KMS-11 (cell line): ENCODE results near the gene FSIP1.

ENCODE experiments used
- H2AFZ ChIP-seq: fragments of 200-600 bp; sonication (generic); 2 replicates; pipeline ENCODE4 v1.6.1; 2016; ENCODE audit warnings: antibody characterized with exemption, mixed run types, low read depth
- H3K27ac ChIP-seq: fragments of 200-600 bp; sonication (generic); 2 replicates; pipeline ENCODE4 v1.6.1; 2016; ENCODE audit warnings: mild to moderate bottlenecking, mixed run types
- H3K27me3 ChIP-seq: fragments of 200-600 bp; sonication (generic); 2 replicates; pipeline ENCODE4 v1.6.1; 2017; ENCODE audit warnings: mild to moderate bottlenecking, low read depth, mixed run types, moderate library complexity; ENCODE audit not compliant: insufficient read depth
- H3K36me3 ChIP-seq: fragments of 200-600 bp; sonication (generic); 2 replicates; pipeline ENCODE4 v1.6.1; 2017; ENCODE audit warnings: mild to moderate bottlenecking, mixed run types; ENCODE audit not compliant: insufficient read depth
- H3K4me1 ChIP-seq: fragments of 200-600 bp; sonication (generic); 2 replicates; pipeline ENCODE4 v1.6.1; 2016; ENCODE audit warnings: mild to moderate bottlenecking, low read depth, mixed run types; ENCODE audit not compliant: poor library complexity, severe bottlenecking
- H3K4me2 ChIP-seq: fragments of 200-600 bp; sonication (generic); 2 replicates; pipeline ENCODE4 v1.7.0; 2016; ENCODE audit warnings: mild to moderate bottlenecking, mixed run types
- H3K4me3 ChIP-seq: fragments of 200-600 bp; sonication (generic); IDR thresholded peaks from 2 replicates; pipeline ENCODE4 v1.6.1; 2017; ENCODE audit warnings: low read depth, low read length, mixed read lengths; ENCODE audit not compliant: insufficient read depth
- H3K79me2 ChIP-seq: fragments of 200-600 bp; sonication (generic); 2 replicates; pipeline ENCODE4 v1.6.1; 2016; ENCODE audit warnings: low read depth, mixed run types; ENCODE audit not compliant: insufficient read depth
- H3K9ac ChIP-seq: fragments of 200-600 bp; sonication (generic); 2 replicates; pipeline ENCODE4 v1.6.1; 2016; ENCODE audit warnings: mild to moderate bottlenecking, mixed run types
- H4K20me1 ChIP-seq: fragments of 200-600 bp; sonication (generic); 2 replicates; pipeline ENCODE4 v1.6.1; 2016; ENCODE audit warnings: mild to moderate bottlenecking, mixed run types; ENCODE audit not compliant: insufficient read depth
- TF ChIP-seq, protein P1 (sequence below): fragments of 200-600 bp; sonication (generic); conservative IDR thresholded peaks from 2 replicates; pipeline ENCODE4 v1.6.1; 2017; ENCODE audit warnings: low read depth, mild to moderate bottlenecking, antibody characterized with exemption, low read length, moderate library complexity, mixed read lengths

Gene FSIP1

DNA sequence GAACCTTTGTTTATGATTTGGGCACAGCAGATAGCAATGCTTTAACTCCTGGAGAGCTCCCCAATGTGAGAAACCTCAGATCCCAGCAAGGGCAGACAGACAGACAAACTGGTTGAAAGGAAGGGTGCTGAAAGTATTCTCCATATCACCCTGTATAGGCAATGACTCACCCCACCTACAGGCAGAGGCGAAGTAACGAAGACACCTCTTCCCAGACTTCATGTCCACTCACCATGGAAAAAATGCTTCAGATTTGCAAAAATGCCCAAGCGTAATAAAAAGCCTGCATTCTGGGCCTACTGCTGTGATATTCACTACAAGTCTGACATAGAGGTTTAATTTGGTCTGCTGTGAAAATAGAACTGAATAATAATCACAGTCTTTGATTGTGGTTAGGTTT lies 151.3 kb downstream of the FSIP1 start:
- Histone ChIP-seq H3K79me2 (no peaks in the 10 kb centered on the region), H3K9ac (no peak overlapping the region), H3K27ac (no peak overlapping the region), H2AFZ (no peak overlapping the region), H3K36me3 (no peaks in the 10 kb centered on the region), H3K4me2 (no peak overlapping the region), H4K20me1 (no peaks in the 10 kb centered on the region), H3K4me3 (no peak overlapping the region), H3K4me1 (no peaks in the 10 kb centered on the region), H3K27me3 (no peaks in the 10 kb centered on the region)
- TF ChIP-seq, protein P1, sequence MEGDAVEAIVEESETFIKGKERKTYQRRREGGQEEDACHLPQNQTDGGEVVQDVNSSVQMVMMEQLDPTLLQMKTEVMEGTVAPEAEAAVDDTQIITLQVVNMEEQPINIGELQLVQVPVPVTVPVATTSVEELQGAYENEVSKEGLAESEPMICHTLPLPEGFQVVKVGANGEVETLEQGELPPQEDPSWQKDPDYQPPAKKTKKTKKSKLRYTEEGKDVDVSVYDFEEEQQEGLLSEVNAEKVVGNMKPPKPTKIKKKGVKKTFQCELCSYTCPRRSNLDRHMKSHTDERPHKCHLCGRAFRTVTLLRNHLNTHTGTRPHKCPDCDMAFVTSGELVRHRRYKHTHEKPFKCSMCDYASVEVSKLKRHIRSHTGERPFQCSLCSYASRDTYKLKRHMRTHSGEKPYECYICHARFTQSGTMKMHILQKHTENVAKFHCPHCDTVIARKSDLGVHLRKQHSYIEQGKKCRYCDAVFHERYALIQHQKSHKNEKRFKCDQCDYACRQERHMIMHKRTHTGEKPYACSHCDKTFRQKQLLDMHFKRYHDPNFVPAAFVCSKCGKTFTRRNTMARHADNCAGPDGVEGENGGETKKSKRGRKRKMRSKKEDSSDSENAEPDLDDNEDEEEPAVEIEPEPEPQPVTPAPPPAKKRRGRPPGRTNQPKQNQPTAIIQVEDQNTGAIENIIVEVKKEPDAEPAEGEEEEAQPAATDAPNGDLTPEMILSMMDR, result no peak

DNA sequence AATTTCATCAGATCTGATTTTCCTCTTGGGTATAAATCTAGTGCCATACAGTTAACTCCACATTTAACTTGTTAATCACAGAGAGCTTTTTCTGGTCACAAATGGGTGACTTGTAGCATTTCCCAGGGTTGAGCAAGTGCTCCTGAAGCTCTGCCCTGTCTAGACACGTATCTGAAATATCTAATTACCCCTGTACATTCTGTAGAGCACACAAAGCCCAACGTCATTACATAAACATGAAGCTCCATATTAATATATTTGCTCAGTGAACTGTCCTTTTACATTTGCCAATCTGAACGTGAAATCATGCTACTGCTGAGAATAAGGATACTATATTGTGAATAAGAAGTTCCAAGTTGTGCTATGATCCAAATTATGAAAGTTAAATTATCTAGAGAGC lies 152.7 kb downstream of the FSIP1 start:
- H3K9ac ChIP-seq, result no peak overlapping the region
- H3K4me2 ChIP-seq, result no peak overlapping the region
- no peak overlapping the region for H2AFZ ChIP-seq
- H3K4me1 ChIP-seq, result no peaks in the 10 kb centered on the region
- H3K79me2 ChIP-seq, result no peaks in the 10 kb centered on the region
- H4K20me1 ChIP-seq, result no peaks in the 10 kb centered on the region
- TF ChIP-seq, protein P1, result no peak
- no peak overlapping the region for H3K27ac ChIP-seq
- H3K36me3 ChIP-seq, result no peaks in the 10 kb centered on the region
- H3K27me3 ChIP-seq, result no peaks in the 10 kb centered on the region
- no peak overlapping the region for H3K4me3 ChIP-seq

DNA sequence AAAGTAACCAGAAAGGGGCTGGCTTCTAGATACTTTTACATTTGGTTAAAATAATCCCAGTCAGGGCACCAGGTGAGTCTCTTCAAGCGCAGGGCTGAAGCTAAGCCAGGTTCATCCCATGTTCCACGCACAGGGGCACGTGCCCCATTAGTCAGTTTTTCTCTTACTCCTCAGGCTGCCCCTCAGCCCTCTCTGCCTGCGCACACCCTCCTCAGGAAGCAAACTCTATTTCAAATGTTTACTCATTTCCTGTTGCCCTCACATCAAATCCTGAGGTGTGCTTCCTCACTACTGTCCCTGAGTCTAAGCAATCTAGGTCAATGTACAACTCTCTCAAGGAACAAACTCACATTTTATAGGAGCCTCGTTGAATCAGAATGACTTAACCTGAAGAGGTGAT lies 153.3 kb downstream of the FSIP1 start:
- Histone ChIP-seq H3K27me3 (no peaks in the 10 kb centered on the region), H3K79me2 (no peaks in the 10 kb centered on the region), H3K4me3 (no peak overlapping the region), H3K4me2 (no peak overlapping the region), H4K20me1 (no peaks in the 10 kb centered on the region), H2AFZ (no peak overlapping the region), H3K4me1 (no peaks in the 10 kb centered on the region), H3K27ac (no peak overlapping the region), H3K9ac (no peak overlapping the region), H3K36me3 (no peaks in the 10 kb centered on the region)
- TF ChIP-seq, protein P1, result no peak

DNA sequence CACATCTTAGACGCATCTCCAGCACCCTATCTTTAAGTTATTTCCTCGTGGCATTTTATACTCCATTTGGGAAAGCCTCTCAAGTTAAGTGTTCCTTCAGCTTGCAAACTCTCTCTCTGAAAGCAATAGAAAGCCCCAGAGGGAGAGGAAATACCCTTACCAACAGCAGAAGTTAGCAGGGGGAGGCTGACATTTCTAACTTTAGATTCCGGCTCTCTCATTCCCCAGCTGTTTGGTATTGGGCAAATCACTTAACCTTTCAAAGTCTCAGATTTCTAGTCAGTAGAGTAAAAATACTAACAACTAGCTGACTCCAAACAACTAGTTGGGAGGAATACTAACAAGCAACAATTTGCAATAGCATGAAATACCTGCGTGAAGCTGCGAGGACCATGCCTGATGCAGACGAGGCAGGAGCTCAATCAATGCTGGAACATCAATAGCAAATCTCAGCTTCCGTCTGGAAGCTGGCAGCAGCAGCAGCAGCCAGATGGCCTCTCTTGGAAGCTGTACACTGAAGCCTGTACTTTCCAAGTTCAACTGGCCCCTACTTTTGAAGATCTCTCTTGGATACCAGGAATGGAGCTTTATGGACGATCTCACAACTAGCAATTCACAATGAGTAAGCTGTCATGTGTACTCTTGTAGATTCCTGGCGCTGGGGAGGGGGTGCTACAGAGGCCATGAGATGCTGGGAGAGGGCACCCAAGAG lies 153.9 kb downstream of the FSIP1 start:
- no peak overlapping the region for H3K4me2 ChIP-seq
- H3K27me3 ChIP-seq, result no peaks in the 10 kb centered on the region
- H4K20me1 ChIP-seq, result no peaks in the 10 kb centered on the region
- TF ChIP-seq, protein P1, result no peak
- H3K9ac ChIP-seq, result no peak overlapping the region
- no peaks in the 10 kb centered on the region for H3K4me1 ChIP-seq
- no peak overlapping the region for H3K4me3 ChIP-seq
- no peaks in the 10 kb centered on the region for H3K36me3 ChIP-seq
- no peak overlapping the region for H3K27ac ChIP-seq
- H3K79me2 ChIP-seq, result no peaks in the 10 kb centered on the region
- no peak overlapping the region for H2AFZ ChIP-seq
